Superior temporal gyrus (tissue), 1 donor: ENCODE data around the gene TMEM50B.
"Not testable (repeated sequence)": the region's sequence is repeated elsewhere in the genome, so short reads cannot be mapped to it uniquely, and the experiment has no call there.

Source experiments
- DNase-seq: peaks from one replicate; pipeline ENCODE4 v3.0.0-alpha.2; 2016; ENCODE audit errors: extremely low spot score

Gene TMEM50B

DNA sequence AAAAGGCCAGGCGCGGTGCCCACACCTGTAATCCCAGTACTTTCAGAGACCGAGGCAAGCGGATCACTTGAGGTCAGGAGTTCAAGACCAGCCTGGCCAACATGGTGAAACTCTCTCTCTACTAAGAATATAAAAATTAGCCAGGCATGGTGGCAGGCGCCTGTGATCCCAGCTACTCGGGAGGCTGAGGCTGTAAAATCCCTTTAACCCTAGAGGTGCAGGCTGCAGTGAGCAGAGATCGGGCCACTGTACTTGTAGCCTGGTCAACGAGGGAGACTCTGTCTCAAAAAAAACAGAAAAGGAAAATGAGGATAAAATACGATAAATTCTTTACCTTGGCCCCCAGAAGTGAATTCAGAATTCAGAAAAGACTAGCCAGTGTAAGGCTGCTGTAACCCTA is 1.6 kb downstream of the TMEM50B start:
- DNase-seq = no peak

DNA sequence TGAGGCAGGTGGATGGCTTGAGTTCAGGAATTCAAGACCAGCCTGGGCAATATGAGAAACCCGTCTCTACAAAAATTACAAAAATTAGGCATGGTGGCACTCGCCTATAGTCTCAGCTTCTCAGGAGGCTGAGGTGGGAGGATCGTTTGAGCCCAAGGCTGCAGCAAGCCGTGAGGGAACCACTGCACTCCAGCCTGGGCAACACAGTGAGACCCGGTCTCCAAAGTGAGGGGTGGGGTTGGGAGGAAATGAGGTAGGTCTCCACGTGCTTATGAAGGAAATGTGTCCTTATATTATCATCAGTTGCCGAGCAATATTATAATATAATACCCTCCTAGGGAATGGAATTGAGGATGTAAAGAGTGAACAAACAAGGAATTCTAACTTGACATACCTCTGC is 2.7 kb downstream of the TMEM50B start:
- DNase-seq = no peak

DNA sequence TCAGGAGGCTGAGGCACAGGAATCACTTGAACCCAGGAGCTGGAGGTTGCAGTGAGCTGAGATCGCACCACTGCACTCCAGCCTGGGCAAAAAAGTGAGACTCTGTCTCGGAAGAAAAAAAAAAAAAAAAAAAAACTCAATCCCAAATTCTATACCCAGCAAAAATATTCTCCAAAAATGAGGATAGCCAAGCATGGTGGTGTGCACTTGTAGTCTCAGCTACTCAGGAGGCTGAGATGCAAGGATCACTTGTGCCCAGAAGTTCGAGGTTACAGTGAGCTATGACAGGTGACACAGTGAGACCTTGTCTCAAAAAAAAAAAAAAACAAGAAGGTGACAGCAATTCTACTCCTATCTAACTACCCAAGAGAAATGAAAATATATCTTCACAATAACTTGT is 6.4 kb downstream of the TMEM50B start:
- no peak for DNase-seq

DNA sequence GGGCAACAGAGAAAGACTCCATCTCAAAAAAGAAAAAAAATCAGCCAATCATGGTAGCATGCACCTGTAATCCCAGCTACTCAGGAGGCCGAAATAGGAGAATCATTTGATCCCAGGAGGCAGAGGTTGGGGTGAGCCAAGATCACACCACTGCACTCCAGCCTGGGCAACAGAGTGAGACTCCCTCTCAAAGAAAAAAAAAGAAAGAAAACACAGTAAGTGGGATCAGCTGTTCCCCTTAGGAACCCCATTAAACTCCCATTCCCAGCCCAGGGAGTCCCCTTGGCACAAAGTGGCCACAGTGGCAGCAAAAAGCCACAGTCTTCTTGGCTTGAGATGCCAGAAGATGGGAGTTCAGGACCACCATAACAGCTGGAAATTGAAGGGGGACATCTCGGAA is 9.1 kb downstream of the TMEM50B start:
- DNase-seq = no peak

DNA sequence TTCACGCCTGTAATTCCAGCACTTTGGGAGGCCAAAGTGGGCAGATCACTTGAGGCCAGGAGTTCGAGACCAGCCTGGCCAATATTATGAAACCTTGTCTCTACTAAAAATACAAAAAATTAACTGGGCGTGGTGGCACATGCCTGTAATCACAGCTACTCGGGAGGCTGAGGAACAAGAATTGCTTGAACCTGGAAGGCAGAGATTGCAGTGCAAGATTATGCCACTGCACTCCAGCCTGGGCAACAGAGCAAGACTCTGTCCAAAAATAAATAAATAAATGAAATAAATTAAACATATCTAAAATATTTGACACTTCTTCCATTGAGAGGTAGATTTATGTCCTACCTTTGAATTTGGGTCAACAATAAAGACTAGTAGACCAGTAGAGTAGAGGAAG is 10.6 kb downstream of the TMEM50B start:
- DNase-seq = not testable (repeated sequence)

DNA sequence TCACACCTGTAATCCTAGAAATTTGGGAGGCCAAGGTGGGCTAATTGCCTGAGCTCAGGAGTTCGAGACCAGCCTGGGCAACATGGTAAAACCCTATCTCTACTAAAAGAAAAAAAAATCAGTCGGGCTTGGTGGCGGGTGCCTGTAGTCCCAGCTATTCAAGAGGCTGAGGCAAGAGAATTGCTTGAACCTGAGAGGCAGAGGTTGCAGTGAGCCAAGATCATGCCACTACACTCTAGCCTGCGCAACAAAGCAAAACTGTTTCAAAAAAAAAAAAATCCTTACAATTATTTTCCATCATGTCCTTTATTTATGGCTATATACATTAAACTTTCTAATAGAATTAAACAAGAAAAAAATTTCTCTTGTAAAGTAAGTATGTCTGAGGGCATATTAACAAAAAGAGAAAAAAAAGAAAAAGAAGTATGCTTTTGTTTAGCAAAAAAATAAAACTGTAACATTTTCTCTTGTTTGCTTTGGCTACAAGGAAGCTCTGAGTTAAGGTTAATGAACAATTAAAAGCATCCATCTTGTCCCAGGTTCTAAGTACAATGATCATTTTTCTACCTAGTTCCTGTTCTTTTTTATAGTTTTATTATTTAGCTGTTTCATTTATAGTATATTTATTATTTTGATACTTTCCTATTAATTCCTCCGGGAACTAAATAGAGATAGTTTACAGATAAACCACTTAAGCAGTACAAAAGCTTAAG is 18.1 kb downstream of the TMEM50B start:
- DNase-seq = no peak

DNA sequence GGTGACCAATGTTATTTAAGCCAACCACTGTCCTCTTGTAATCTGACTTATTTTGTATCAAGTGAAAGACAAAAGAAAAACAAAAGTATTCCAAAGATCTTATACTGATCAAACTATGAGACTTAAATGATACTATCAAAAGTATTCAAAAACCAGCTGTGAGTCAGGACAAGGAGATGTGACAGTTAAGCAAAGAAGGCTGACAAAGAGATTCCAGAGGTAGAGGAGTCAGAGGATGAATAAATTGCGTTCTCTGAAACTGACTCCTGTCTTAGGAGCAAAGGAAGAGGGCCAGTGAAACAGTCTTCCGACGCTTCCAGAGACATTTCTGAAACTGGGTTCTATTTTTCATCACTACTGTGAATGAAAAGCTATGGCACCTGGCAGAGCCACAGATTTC is 20.9 kb downstream of the TMEM50B start:
- DNase-seq = no peak

DNA sequence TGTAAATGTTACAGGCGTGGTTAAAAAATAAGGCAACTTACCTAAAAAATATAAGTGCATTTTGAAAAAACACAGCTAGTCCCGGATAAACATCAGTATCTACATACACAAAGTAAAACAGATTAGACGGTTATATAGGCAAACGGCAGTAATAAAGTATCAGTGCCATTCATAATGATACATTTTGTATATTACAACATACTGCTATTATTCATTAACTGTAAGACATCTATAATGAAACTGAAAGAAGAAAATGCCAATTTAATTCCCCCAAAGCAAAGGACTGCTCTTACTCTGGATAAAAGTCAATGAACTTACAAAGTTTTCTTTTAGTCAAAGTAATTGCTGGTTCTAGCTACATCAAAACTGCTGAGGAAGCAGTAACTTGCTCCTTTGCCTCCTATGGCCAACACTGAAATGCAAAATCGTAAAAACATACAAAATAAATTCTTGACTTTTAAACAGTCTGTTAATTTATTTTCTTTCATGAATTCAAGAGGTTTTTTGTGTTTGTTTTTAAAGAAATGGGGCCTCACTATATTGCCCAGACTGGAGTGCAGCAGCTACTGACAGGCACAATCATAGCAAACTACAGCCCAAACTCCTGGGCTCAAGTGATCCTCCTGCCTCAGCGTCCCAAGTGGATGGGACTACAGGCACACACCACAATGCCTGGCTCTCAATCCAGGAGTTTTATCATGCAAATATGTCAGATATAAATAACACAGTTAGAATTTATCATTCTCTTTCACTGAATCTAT is 23.9 kb downstream of the TMEM50B start:
- DNase-seq = no peak

DNA sequence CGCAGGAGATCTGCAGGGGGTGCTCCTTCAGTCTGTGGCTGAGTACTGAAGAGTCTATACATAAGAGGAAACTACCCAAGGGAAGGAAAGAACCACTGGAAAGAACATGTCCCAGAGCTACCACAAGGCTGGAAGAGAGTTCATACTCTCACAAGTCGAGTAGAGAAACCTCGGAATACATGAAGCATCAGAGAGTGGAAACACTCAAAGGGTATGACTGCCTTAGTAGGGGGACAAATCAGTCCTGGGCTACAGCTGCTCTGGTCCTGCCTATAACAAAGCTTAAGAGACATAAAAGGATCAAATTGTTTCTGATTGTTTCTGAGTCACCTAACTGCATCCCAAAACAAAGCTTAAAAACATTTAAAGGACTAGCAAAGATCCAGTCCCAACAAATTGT is 27.4 kb downstream of the TMEM50B start:
- no peak for DNase-seq

DNA sequence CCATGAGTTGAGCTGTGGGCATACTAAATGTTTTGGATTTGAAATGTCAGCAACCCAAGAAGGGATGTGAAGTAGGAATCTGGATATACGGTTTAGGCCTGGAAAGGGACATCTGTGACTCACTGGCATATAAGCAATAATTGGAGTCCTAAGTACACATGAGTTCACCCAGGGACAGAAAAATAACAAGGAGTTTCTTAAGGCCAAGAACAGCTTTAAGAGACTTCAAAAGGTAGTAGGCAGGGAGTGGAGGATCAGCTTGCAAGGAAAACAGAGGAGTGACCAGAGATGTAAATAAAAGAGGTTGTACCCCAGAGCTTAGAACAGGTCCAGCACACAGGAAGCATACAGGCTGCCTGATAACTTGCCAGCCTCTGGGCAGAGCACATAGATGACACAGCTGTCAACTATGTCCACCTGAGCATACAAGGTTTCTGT is 28.1 kb downstream of the TMEM50B start:
- DNase-seq = no peak

DNA sequence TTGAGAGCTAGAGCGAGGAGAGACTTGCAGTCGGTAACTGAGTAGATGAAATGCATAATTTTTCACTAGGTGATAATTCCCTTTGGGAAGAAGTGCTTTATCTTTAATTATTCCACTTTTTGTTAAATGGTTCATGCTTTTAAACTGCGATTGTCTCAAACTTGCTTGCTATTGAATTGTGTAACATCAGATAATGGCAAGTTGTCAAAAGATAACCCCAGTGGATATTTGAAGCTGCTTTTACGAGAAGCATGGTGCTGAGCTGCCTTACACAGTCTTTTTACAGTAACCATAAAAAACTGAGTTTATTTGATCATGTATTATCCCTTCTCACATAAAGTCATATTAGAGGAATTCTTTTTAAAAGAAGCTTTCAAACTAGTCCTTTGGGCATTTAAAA is 30.2 kb downstream of the TMEM50B start:
- DNase-seq = no peak

DNA sequence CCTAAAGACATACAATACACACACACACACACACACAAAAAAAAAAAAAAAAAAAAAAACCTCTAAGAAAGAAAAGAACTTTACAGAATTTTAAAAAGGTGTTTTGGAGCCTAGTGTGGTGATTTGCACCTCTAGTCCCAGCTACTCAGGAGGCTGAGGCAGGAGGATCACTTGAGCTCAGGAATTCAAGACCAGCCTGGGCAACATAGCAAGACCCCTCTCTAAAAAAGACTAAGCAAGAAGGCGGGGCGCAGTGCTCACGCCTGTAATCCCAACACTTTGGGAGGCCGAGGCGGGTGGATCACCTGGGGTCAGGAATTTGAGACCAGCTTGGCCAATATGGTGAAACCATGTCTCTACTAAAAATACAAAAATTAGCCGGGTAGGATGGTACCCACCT is 33.2 kb downstream of the TMEM50B start:
- not testable (repeated sequence) for DNase-seq

DNA sequence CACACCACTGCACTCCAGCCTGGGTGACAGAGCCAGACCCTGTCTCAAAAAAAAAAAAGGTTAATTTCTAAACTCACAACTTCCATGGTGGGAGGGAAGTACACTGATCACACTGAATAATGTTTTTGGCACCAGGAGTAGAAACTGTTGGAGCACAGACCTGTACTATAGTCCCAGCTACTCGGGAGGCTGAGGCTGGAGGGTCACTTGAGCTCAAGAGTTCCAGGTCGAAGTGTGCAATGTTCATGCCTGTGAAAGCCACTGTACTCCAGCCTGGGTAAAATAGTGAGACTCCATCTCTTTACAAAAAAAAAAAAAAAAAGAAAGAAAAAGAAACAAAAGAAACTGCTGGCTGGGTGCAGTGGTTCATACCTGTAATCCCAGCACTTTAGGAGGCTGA is 35.3 kb downstream of the TMEM50B start:
- no peak for DNase-seq

DNA sequence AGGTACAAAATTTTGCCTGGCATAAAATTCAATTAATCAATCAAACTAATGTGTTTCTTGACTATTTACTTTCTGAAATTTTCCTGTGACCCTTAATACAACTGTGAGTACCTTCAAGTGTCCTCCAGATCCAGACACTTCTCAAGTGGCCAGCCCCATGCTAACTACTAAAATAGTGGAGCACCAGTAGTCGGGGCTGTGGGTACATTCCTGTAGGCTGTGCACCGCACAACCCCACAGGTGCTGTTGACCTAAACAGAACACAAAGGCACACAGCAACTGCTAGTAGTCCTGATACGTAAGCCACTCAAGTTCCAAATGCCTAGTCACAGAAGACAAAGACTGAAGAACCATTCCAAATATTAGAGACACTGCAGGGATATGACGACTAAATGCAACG is 36.6 kb downstream of the TMEM50B start:
- DNase-seq = no peak

DNA sequence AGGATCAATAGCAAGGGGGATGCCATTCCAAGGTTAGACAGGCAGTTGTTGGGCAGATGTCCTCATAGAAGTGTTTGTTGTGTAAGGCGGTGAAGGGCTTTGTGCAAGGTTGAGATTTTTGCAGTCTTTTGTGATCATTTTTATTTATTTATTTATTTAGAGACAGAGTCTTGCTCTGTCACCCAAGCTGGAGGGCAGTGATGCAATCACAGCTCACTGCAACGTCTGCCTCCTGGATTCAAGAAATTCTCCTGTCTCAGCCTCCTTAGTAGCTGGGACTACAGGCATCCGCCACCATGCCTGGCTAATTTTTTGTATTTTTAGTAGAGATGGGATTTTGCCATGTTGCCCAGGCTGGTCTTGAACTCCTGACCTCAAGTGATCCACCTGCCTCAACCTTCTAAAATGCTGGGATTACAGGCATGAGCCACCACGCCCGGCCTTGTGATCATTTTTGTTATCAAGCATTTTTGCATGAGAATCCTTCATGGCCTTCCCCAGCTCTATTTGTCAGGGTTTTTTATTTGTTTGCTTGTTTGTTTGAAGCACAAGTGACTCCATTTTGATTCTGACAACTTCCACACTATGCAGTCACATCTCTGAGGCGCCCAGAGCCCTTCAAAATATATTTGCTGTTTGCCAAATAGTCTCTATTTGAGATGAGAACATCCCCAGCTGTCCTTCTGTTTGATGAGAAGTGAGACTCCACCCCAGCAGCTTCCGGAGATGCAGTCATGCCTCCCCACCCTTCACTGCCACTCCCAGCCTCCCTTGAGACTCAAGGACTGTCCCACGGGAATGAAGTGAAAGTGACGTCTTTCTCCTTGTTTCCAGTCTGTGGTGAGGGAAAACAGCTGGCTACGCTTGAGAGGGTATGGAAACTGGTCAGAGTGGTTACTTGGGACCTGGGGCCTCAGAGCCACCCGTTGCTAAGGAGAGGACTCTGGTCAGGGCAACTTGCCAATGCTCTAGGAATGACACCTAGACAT is 38.0 kb downstream of the TMEM50B start:
- DNase-seq = no peak

DNA sequence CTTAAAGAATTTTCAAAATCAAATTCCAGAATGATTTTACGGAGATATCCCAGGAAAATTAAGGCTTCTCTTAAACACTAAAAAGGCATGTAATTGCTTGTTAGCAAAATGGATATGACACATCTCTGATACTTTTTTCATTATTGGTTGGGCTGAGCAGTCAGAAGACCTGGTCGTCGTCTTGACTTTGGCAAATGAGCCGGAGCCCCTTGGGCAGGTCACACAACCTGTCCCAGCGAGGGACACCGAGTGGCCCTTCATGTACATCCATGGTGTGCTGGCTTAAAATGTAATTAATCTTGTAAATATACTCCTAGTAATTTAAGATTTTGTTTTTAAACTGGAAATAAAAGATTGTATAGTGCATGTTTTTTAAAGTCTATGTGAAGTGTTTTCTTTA is 42.6 kb downstream of the TMEM50B start:
- DNase-seq = no peak

DNA sequence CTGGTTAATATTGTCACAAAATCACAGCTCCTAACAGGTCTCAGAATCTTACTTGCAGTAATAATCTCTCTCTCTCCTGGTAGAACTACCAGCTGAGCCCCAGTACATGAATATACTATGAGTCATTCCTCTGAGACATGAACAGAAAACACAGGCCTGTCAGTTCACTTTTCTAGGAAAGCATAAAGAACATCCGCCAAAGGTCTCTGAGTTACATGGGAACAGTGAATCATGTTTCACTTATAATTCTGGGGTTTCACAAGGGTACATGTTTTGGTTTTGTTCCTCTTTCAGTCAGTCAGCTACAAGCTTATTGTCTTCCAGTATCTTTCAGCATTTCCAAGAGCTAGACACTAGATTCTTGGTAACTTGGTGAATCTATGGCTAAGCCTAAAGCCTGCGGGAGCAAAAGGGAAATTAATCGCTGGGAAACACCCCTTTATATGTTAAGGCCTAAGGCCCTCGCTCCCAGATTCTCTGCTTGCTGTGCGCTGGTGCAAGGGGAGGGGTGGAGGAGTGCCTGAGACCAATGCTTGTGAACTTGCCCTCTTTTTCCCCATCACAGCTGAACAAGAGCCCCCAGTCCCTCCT is 44.9 kb downstream of the TMEM50B start:
- DNase-seq = peak; percentile 60

DNA sequence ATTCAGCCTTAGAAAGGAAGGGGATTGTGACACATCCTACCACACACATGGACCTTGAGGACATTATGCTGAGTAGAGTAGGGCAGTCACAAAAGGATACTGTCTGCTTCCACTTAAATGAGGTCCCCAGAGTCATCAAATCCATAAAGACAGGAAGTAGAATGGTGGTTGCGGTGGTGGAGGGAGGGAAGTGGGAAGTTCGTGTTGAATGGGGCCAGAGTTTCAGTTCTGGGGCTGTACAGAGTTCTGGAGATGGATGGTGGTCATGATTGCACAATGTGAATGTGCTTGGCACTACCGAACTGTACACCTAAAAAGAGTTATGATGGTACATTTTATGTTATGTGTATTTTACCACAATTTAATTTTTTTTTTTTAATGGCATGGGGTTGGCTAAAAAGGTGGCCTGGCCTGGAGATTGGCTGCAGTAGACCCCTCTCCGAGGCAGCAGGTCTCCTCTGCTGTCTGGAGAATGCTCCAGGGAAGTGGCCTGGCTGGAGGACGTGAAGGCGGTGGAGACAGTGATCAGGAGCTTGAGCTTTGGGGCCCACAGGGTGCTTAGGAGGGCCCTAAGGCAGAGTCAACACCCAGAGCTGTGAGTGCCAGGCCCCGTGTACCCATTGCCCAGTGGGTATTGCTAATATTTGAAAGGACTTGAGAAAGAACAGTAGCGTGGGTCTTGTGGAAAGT is 46.2 kb downstream of the TMEM50B start:
- DNase-seq = no peak

DNA sequence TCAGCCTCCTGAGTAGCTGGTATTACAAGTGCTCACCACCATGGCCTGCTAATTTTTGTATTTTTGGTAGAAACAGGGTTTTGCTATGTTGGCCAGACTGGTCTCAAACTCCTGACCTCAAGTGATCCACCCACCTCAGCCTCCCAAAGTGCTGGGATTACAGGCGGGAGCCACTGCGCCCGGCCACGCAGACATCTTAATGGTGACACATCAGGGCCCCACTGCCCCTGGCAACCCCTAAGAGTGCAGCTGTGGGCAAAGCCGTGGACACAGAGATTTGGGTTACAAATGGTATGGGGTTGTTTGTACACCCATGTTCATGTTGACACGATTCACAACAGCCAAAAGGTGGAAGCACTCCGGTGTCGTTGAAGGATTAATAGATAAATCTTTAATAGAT is 46.8 kb downstream of the TMEM50B start:
- no peak for DNase-seq

DNA sequence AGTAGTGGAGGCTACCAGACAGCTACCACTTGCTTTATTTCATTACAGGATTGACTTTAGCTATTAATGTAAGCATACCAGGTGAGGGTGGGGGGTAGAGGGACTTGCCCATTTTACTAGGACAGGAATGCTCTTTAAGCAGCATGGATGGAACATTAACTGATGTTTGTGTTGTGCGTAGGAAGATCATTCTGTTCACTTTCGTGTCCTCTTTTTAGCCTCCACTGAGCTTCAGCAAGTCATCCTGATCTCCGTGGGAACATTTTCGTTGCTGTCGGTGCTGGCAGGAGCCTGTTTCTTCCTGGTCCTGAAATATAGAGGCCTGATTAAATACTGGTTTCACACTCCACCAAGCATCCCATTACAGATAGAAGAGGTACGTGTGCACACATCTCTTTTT is 47.3 kb downstream of the TMEM50B start:
- DNase-seq = peak; percentile 30

DNA sequence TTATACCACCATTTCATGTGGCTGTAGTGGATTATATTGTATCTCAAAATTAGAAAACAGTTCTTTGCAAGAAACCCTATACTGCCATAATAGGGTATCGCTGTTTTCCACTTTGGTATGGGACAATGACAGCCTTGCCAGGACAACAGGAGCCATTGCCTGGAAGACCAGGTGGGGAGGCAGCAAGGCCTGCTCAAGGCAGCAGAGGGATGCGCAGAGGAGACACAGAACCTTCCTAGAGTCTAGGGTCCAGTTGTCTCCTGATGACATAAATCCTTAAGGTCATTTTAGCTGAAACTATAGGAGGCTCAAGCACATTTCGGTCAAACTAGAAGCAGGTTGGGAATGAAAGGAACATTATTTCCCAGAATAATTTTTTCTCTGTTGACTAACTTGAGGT is 48.9 kb downstream of the TMEM50B start:
- DNase-seq = no peak
